ENCODE measurements around the gene HSPA1B. TPM values are rescaled to one million over a fixed set of nuclear protein-coding genes. Genes with fewer than 3 reads are reported as not detected.

Gene HSPA1B
- total and polyA plus RNA-seq, 2 donors (not counting 1 experiment from before 2014, with no cell fraction given), result 35.5 to 115 TPM

GRCh38 chr6:31859923-31860322, 32.4 kb downstream of the HSPA1B start:
- Histone ChIP-seq H4K20me1 (ENCODE audit: control insufficient read depth, extremely low read depth, insufficient read depth, low read length) (no peaks in the 10 kb centered on the region), H3K79me2 (ENCODE audit: control insufficient read depth, insufficient read depth, low read length) (peaks cover 6% of the 10 kb centered on the region), H2AFZ (ENCODE audit: low read length) (no peak overlapping the region), H3K36me3 (ENCODE audit: control insufficient read depth, insufficient read depth, low read length) (peaks cover 14% of the 10 kb centered on the region), H3K27me3 (ENCODE audit: control insufficient read depth, insufficient read depth, low read length) (no peaks in the 10 kb centered on the region), H3K9me3 (ENCODE audit: control insufficient read depth, insufficient read depth, low read depth, low read length) (no peaks in the 10 kb centered on the region), H3K9ac (ENCODE audit: insufficient read depth, low read length) (no peak overlapping the region), H3K27ac (ENCODE audit: insufficient read depth, low read length) (no peak overlapping the region), H3K4me2 (ENCODE audit: extremely low read depth, insufficient read depth, low read length) (no peak overlapping the region), H3K4me1 (ENCODE audit: control insufficient read depth, extremely low read depth, insufficient read depth, low read length) (peaks cover 4% of the 10 kb centered on the region), H3K4me3 (replicated peaks in 1 of 4; ENCODE audit: control extremely low read depth in 1 of 4, insufficient read depth in 1 of 4, low read depth in 3 of 4, low read length in 4 of 4) (no peak overlapping the region)
- no peak for DNase-seq (ENCODE audit: low read depth in 2 of 2)
- TF ChIP-seq EZH2 (IDR thresholded peaks at IDR 0.05; ENCODE audit: low read length, missing control alignments) (no peak), CTCF (conservative IDR thresholded peaks at IDR 0.05 in 1 of 2, IDR thresholded peaks at IDR 0.05 in 1 of 2; ENCODE audit: low read depth in 1 of 2, low read length in 2 of 2) (no peak)

GRCh38 chr6:31860349-31860748, 32.8 kb downstream of the HSPA1B start:
- no peak overlapping the region for H3K4me2 ChIP-seq (ENCODE audit: extremely low read depth, insufficient read depth, low read length)
- no peak overlapping the region for H2AFZ ChIP-seq (ENCODE audit: low read length)
- peaks cover 14% of the 10 kb centered on the region for H3K36me3 ChIP-seq (ENCODE audit: control insufficient read depth, insufficient read depth, low read length)
- TF ChIP-seq EZH2 (IDR thresholded peaks at IDR 0.05; ENCODE audit: low read length, missing control alignments) (no peak), CTCF (conservative IDR thresholded peaks at IDR 0.05 in 1 of 2, IDR thresholded peaks at IDR 0.05 in 1 of 2; ENCODE audit: low read depth in 1 of 2, low read length in 2 of 2) (no peak)
- H3K27me3 ChIP-seq (ENCODE audit: control insufficient read depth, insufficient read depth, low read length), result no peaks in the 10 kb centered on the region
- peaks cover 6% of the 10 kb centered on the region for H3K79me2 ChIP-seq (ENCODE audit: control insufficient read depth, insufficient read depth, low read length)
- H3K9ac ChIP-seq (ENCODE audit: insufficient read depth, low read length), result no peak overlapping the region
- H3K4me3 ChIP-seq (replicated peaks in 1 of 4; ENCODE audit: control extremely low read depth in 1 of 4, insufficient read depth in 1 of 4, low read depth in 3 of 4, low read length in 4 of 4), result no peak overlapping the region
- no peaks in the 10 kb centered on the region for H4K20me1 ChIP-seq (ENCODE audit: control insufficient read depth, extremely low read depth, insufficient read depth, low read length)
- no peak overlapping the region for H3K27ac ChIP-seq (ENCODE audit: insufficient read depth, low read length)
- H3K4me1 ChIP-seq (ENCODE audit: control insufficient read depth, extremely low read depth, insufficient read depth, low read length), result peaks cover 4% of the 10 kb centered on the region
- DNase-seq (ENCODE audit: low read depth in 2 of 2), result no peak
- H3K9me3 ChIP-seq (ENCODE audit: control insufficient read depth, insufficient read depth, low read depth, low read length), result no peaks in the 10 kb centered on the region

- Histone ChIP-seq H3K36me3 (ENCODE audit: control insufficient read depth, insufficient read depth, low read length) (peaks cover 14% of the 10 kb centered on the region), H3K4me3 (replicated peaks in 1 of 4; ENCODE audit: control extremely low read depth in 1 of 4, insufficient read depth in 1 of 4, low read depth in 3 of 4, low read length in 4 of 4) (peak overlapping the region in 1 of 4 experiments; percentile 75), H3K4me1 (ENCODE audit: control insufficient read depth, extremely low read depth, insufficient read depth, low read length) (peaks cover 4% of the 10 kb centered on the region), H3K9me3 (ENCODE audit: control insufficient read depth, insufficient read depth, low read depth, low read length) (no peaks in the 10 kb centered on the region), H4K20me1 (ENCODE audit: control insufficient read depth, extremely low read depth, insufficient read depth, low read length) (no peaks in the 10 kb centered on the region), H3K27ac (ENCODE audit: insufficient read depth, low read length) (no peak overlapping the region), H3K9ac (ENCODE audit: insufficient read depth, low read length) (no peak overlapping the region), H3K4me2 (ENCODE audit: extremely low read depth, insufficient read depth, low read length) (no peak overlapping the region), H2AFZ (ENCODE audit: low read length) (no peak overlapping the region), H3K27me3 (ENCODE audit: control insufficient read depth, insufficient read depth, low read length) (no peaks in the 10 kb centered on the region), H3K79me2 (ENCODE audit: control insufficient read depth, insufficient read depth, low read length) (peaks cover 6% of the 10 kb centered on the region)
- DNase-seq (ENCODE audit: low read depth in 2 of 2), result no peak
- TF ChIP-seq EZH2 (IDR thresholded peaks at IDR 0.05; ENCODE audit: low read length, missing control alignments) (no peak), CTCF (conservative IDR thresholded peaks at IDR 0.05 in 1 of 2, IDR thresholded peaks at IDR 0.05 in 1 of 2; ENCODE audit: low read depth in 1 of 2, low read length in 2 of 2) (no peak)
Observed at GRCh38 chr6:31861150-31861549, 33.6 kb downstream of the HSPA1B start.

Measured in fibroblast of lung (primary cell).